ENCODE measurements around the gene UFD1. TPM values are rescaled to one million over a fixed set of nuclear protein-coding genes. Genes with fewer than 3 reads are reported as not detected.

UFD1 gene
- total RNA-seq, 1 experiment from 2014 or later: 57.9 TPM

DNA sequence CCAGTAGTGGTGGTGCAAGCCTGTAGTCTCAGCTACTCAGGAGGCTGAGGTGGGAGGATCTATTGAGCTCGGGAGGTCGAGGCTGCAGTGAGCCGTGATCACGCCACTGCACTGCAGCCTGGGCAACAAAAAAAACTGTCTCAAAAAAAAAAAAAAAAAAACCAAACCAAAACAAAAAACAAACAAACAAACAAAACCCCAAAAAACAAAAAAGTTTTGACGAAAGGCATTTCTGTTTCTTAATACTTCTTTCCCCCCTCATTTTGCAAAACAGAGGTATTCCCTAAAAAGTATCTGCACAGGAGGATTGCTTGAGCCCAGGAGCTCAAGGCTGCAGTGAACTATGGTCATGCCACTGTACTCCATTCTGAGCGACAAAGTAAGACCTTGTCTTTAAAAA is 58.7 kb downstream of the UFD1 start:
- CTCF ChIA-PET: interaction anchor here (0.6 kb wide), 1 partner anchor 27 kb away, joined by 4 read pairs; the partner anchor contains the start of gene C22orf39
- peaks cover 43% of the 10 kb centered on the region for H3K4me1 Mint-ChIP-seq

More for the DNA sequence above, 58.7 kb downstream of the UFD1 start:
- DNase-seq (ENCODE audit: low spot score): no peak
- POLR2A ChIA-PET: interaction anchor here (0.7 kb wide), 1 partner anchor 55 kb away, joined by 4 read pairs; no protein-coding TSS in a partner anchor
- H3K4me3 Mint-ChIP-seq: no peak overlapping the region
- TF ChIP-seq CREB1 (CRISPR knock-in tag; IDR thresholded peaks at IDR 0.05): no peak
- TF ChIP-seq, protein P1, sequence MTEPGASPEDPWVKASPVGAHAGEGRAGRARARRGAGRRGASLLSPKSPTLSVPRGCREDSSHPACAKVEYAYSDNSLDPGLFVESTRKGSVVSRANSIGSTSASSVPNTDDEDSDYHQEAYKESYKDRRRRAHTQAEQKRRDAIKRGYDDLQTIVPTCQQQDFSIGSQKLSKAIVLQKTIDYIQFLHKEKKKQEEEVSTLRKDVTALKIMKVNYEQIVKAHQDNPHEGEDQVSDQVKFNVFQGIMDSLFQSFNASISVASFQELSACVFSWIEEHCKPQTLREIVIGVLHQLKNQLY (CRISPR knock-in tag; IDR thresholded peaks at IDR 0.05): no peak
- TF ChIP-seq, protein P2, sequence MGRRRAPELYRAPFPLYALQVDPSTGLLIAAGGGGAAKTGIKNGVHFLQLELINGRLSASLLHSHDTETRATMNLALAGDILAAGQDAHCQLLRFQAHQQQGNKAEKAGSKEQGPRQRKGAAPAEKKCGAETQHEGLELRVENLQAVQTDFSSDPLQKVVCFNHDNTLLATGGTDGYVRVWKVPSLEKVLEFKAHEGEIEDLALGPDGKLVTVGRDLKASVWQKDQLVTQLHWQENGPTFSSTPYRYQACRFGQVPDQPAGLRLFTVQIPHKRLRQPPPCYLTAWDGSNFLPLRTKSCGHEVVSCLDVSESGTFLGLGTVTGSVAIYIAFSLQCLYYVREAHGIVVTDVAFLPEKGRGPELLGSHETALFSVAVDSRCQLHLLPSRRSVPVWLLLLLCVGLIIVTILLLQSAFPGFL (CRISPR knock-in tag; IDR thresholded peaks at IDR 0.05; ENCODE audit: borderline replicate concordance): no peak
- TF ChIP-seq ETV6 (CRISPR knock-in tag; IDR thresholded peaks at IDR 0.05): no peak
- TF ChIP-seq NFE2L1 (CRISPR knock-in tag; IDR thresholded peaks at IDR 0.05): no peak
- TF ChIP-seq, protein P3, sequence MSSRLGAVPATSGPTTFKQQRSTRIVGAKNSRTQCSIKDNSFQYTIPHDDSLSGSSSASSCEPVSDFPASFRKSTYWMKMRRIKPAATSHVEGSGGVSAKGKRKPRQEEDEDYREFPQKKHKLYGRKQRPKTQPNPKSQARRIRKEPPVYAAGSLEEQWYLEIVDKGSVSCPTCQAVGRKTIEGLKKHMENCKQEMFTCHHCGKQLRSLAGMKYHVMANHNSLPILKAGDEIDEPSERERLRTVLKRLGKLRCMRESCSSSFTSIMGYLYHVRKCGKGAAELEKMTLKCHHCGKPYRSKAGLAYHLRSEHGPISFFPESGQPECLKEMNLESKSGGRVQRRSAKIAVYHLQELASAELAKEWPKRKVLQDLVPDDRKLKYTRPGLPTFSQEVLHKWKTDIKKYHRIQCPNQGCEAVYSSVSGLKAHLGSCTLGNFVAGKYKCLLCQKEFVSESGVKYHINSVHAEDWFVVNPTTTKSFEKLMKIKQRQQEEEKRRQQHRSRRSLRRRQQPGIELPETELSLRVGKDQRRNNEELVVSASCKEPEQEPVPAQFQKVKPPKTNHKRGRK (CRISPR knock-in tag; IDR thresholded peaks at IDR 0.05; ENCODE audit: borderline replicate concordance): no peak
- TF ChIP-seq, protein P4, sequence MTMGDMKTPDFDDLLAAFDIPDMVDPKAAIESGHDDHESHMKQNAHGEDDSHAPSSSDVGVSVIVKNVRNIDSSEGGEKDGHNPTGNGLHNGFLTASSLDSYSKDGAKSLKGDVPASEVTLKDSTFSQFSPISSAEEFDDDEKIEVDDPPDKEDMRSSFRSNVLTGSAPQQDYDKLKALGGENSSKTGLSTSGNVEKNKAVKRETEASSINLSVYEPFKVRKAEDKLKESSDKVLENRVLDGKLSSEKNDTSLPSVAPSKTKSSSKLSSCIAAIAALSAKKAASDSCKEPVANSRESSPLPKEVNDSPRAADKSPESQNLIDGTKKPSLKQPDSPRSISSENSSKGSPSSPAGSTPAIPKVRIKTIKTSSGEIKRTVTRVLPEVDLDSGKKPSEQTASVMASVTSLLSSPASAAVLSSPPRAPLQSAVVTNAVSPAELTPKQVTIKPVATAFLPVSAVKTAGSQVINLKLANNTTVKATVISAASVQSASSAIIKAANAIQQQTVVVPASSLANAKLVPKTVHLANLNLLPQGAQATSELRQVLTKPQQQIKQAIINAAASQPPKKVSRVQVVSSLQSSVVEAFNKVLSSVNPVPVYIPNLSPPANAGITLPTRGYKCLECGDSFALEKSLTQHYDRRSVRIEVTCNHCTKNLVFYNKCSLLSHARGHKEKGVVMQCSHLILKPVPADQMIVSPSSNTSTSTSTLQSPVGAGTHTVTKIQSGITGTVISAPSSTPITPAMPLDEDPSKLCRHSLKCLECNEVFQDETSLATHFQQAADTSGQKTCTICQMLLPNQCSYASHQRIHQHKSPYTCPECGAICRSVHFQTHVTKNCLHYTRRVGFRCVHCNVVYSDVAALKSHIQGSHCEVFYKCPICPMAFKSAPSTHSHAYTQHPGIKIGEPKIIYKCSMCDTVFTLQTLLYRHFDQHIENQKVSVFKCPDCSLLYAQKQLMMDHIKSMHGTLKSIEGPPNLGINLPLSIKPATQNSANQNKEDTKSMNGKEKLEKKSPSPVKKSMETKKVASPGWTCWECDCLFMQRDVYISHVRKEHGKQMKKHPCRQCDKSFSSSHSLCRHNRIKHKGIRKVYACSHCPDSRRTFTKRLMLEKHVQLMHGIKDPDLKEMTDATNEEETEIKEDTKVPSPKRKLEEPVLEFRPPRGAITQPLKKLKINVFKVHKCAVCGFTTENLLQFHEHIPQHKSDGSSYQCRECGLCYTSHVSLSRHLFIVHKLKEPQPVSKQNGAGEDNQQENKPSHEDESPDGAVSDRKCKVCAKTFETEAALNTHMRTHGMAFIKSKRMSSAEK (CRISPR knock-in tag; IDR thresholded peaks at IDR 0.05; ENCODE audit: borderline replicate concordance): no peak
- TF ChIP-seq TEAD1 (CRISPR knock-in tag; IDR thresholded peaks at IDR 0.05): no peak
- TF ChIP-seq, protein P5, sequence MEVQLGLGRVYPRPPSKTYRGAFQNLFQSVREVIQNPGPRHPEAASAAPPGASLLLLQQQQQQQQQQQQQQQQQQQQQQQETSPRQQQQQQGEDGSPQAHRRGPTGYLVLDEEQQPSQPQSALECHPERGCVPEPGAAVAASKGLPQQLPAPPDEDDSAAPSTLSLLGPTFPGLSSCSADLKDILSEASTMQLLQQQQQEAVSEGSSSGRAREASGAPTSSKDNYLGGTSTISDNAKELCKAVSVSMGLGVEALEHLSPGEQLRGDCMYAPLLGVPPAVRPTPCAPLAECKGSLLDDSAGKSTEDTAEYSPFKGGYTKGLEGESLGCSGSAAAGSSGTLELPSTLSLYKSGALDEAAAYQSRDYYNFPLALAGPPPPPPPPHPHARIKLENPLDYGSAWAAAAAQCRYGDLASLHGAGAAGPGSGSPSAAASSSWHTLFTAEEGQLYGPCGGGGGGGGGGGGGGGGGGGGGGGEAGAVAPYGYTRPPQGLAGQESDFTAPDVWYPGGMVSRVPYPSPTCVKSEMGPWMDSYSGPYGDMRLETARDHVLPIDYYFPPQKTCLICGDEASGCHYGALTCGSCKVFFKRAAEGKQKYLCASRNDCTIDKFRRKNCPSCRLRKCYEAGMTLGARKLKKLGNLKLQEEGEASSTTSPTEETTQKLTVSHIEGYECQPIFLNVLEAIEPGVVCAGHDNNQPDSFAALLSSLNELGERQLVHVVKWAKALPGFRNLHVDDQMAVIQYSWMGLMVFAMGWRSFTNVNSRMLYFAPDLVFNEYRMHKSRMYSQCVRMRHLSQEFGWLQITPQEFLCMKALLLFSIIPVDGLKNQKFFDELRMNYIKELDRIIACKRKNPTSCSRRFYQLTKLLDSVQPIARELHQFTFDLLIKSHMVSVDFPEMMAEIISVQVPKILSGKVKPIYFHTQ (CRISPR knock-in tag; IDR thresholded peaks at IDR 0.05): no peak
- TF ChIP-seq ESRRA (CRISPR knock-in tag; IDR thresholded peaks at IDR 0.05; ENCODE audit: borderline replicate concordance): no peak
- TF ChIP-seq, protein P6, sequence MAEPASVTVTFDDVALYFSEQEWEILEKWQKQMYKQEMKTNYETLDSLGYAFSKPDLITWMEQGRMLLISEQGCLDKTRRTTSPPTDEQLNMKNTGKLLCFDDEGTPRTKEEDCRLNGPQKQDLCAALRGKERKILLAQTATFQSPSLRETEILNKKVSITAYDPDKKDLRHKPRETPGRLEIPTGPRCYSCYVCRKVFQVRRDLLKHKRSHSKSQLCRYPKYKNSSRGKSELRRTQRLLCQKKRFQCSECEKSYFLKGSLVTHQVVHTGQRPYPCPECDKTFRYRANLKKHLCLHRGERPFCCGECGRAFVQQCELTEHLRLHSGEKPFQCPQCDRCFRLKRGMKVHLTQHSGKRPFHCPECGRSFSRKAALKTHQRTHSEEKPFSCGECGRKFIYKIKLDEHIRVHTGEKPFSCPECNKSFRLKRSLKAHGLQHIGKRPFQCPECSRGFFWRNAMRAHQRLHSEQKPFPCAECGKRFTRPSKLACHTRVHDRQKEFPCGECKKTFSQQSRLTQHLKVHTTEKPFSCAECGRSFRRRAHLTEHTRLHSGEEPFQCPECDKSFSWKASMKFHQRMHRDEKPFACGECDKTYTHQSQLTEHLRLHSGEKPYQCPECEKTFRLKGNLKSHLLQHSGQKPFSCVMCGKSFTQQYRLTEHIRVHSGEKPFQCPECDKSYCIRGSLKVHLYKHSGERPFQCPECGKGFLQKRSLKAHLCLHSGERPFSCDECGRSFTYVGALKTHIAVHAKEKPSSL (CRISPR knock-in tag; conservative IDR thresholded peaks at IDR 0.05): no peak
- TF ChIP-seq ZNF423 (CRISPR knock-in tag; IDR thresholded peaks at IDR 0.05): no peak
- peaks cover 7% of the 10 kb centered on the region for H3K36me3 Mint-ChIP-seq
- no peak for ATAC-seq
- H3K27ac Mint-ChIP-seq: no peak overlapping the region; the same call in 1 of the 2 replicates
- no peaks in the 10 kb centered on the region for H3K27me3 Mint-ChIP-seq (ENCODE audit: low read depth)
- peaks cover 5% of the 10 kb centered on the region for H3K9me3 Mint-ChIP-seq
